GM10266 (cell line): ENCODE data around the gene CEP250.

Source experiments
- DNase-seq: peaks from one replicate; pipeline ENCODE4 v3.0.0; 2012; ENCODE audit errors: extremely low spot score
- TF ChIP-seq, protein P1 (sequence below): IDR thresholded peaks from 2 replicates; pipeline ENCODE4 v1.5.1; 2012; ENCODE audit warnings: mild to moderate bottlenecking, low read depth; ENCODE audit not compliant: control insufficient read depth, insufficient read depth; ENCODE audit errors: missing control alignments

Gene CEP250

GRCh38 chr20:35562541-35563110 lies 107.2 kb downstream of the CEP250 start:
- TF ChIP-seq, protein P1, sequence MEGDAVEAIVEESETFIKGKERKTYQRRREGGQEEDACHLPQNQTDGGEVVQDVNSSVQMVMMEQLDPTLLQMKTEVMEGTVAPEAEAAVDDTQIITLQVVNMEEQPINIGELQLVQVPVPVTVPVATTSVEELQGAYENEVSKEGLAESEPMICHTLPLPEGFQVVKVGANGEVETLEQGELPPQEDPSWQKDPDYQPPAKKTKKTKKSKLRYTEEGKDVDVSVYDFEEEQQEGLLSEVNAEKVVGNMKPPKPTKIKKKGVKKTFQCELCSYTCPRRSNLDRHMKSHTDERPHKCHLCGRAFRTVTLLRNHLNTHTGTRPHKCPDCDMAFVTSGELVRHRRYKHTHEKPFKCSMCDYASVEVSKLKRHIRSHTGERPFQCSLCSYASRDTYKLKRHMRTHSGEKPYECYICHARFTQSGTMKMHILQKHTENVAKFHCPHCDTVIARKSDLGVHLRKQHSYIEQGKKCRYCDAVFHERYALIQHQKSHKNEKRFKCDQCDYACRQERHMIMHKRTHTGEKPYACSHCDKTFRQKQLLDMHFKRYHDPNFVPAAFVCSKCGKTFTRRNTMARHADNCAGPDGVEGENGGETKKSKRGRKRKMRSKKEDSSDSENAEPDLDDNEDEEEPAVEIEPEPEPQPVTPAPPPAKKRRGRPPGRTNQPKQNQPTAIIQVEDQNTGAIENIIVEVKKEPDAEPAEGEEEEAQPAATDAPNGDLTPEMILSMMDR = no peak

DNA sequence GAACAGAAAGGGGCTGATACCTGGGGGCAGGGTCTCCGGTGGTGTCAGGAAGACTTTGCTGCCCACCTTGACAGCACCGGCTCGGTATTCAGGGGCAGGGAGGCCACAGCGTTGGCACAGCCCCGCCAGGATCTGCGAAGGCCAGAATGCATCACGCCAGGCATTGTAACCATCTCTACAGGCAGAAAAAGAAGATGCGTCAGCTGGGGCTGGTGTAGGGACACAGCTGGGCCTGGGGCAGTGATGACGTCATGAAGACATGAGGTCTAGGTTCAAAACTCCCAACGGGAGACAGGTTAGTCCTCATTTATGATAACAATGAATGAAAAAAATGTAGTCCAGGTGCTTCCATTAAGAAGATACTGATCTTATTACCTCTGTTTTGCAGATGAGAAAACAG lies 108.4 kb downstream of the CEP250 start:
- TF ChIP-seq, protein P1 = no peak

More at GRCh38 chr20:35562541-35563110, 107.2 kb downstream of the CEP250 start:
- DNase-seq = no peak

GRCh38 chr20:35564905-35565304 lies 109.5 kb downstream of the CEP250 start:
- no peak for DNase-seq
- TF ChIP-seq, protein P1 = no peak

More for the DNA sequence above, 108.4 kb downstream of the CEP250 start:
- DNase-seq = no peak

- DNase-seq = no peak
- TF ChIP-seq, protein P1 = no peak
These were observed 113.2 kb downstream of the CEP250 start for GRCh38 chr20:35568645-35569044.
